CD14-positive monocyte (primary cell): ENCODE data around the gene CADM1. TPM values are rescaled to one million over a fixed set of nuclear protein-coding genes. Genes with fewer than 3 reads are reported as not detected.

ENCODE experiments used
- DNase-seq, 3 donors: peaks; one replicate each; pipeline ENCODE4 v3.0.0-alpha.2; 2011 to 2022
- H2AFZ ChIP-seq: 2 replicates; pipeline ENCODE4 v1.6.0; 2012; ENCODE audit warnings: mild to moderate bottlenecking, low read depth, low read length, inconsistent platforms; ENCODE audit not compliant: insufficient read depth, poor library complexity, severe bottlenecking
- H3K27ac ChIP-seq, 2 donors: 1 replicate in 1 of 2; 2 replicates in 1 of 2; pipeline ENCODE4 v1.5.1; 2012 to 2013; ENCODE audit warnings: low read length in 2 of 2, control low read depth in 1 of 2, inconsistent platforms in 1 of 2, low read depth in 1 of 2, mild to moderate bottlenecking in 1 of 2
- H3K27me3 ChIP-seq, 2 donors: one replicate each; pipeline versions ENCODE4 v1.6.0 to v1.6.1; 2011 to 2013; ENCODE audit warnings: low read length in 2 of 2; ENCODE audit not compliant: control insufficient read depth in 2 of 2, insufficient read depth in 2 of 2
- H3K36me3 ChIP-seq, 2 donors: replicated peaks in 1 of 2; 1 replicate in 1 of 2; 2 replicates in 1 of 2; pipeline versions ENCODE4 v1.5.1 to v1.6.1; 2012 to 2013; ENCODE audit warnings: low read length in 2 of 2, control low read depth in 1 of 2, inconsistent platforms in 1 of 2, mild to moderate bottlenecking in 1 of 2; ENCODE audit not compliant: insufficient read depth in 2 of 2, control insufficient read depth in 1 of 2
- H3K4me1 ChIP-seq, 2 donors: 1 replicate in 1 of 2; 2 replicates in 1 of 2; pipeline versions ENCODE4 v1.5.1 to v1.6.1; 2012 to 2013; ENCODE audit warnings: low read length in 2 of 2, control low read depth in 1 of 2, inconsistent platforms in 1 of 2, mild to moderate bottlenecking in 1 of 2, moderate library complexity in 1 of 2; ENCODE audit not compliant: insufficient read depth in 2 of 2, control insufficient read depth in 1 of 2
- H3K4me2 ChIP-seq: replicated peaks from 2 replicates; pipeline ENCODE3; 2012; ENCODE audit warnings: low read length, moderate library complexity, mild to moderate bottlenecking; ENCODE audit not compliant: poor library complexity, severe bottlenecking; ENCODE audit errors: extremely low read depth
- H3K4me3 ChIP-seq, 3 experiments: fragments of 200-600 bp in 1 of 3; sonication (generic) in 1 of 3; replicated peaks in 1 of 3; 1 replicate in 2 of 3; 2 replicates in 1 of 3; pipeline ENCODE4 v1.5.1; 2011 to 2013; ENCODE audit warnings: low read length in 3 of 3, mild to moderate bottlenecking in 3 of 3, control low read depth in 2 of 3, low read depth in 2 of 3, inconsistent platforms in 1 of 3, moderate library complexity in 1 of 3
- H3K79me2 ChIP-seq: 2 replicates; pipeline ENCODE4 v1.6.0; 2012; ENCODE audit warnings: mild to moderate bottlenecking, control low read depth, inconsistent platforms, low read length, moderate library complexity; ENCODE audit not compliant: insufficient read depth
- H3K9ac ChIP-seq: 2 replicates; pipeline ENCODE4 v1.6.0; 2017; ENCODE audit warnings: low read length, mild to moderate bottlenecking; ENCODE audit not compliant: insufficient read depth, poor library complexity, severe bottlenecking
- H3K9me3 ChIP-seq, 2 donors: replicated peaks in 1 of 2; 1 replicate in 1 of 2; 2 replicates in 1 of 2; pipeline versions ENCODE4 v1.5.1 to v1.6.1; 2012 to 2013; ENCODE audit warnings: low read length in 2 of 2, control low read depth in 1 of 2; ENCODE audit not compliant: control insufficient read depth in 1 of 2, insufficient read depth in 1 of 2
- H4K20me1 ChIP-seq: 2 replicates; pipeline ENCODE4 v1.6.0; 2012; ENCODE audit warnings: mild to moderate bottlenecking, low read length, control low read depth, moderate library complexity; ENCODE audit not compliant: insufficient read depth
- H3K27ac Mint-ChIP-seq, 7 donors: one replicate each; pipeline ENCODE4 v1.8.0; 2020; ENCODE audit warnings: mild to moderate bottlenecking in 7 of 7, mixed read lengths in 7 of 7, moderate library complexity in 6 of 7, inconsistent platforms in 2 of 7
- H3K27me3 Mint-ChIP-seq, 3 donors: one replicate each; pipeline ENCODE4 v1.8.0; 2021 to 2022; ENCODE audit warnings: low read depth in 3 of 3, mild to moderate bottlenecking in 3 of 3, mixed read lengths in 3 of 3, moderate library complexity in 3 of 3, inconsistent platforms in 1 of 3
- H3K36me3 Mint-ChIP-seq, 2 donors: one replicate each; pipeline ENCODE4 v1.8.0; 2020; ENCODE audit warnings: mixed read lengths in 2 of 2, inconsistent platforms in 1 of 2, mild to moderate bottlenecking in 1 of 2
- H3K4me1 Mint-ChIP-seq: one replicate; pipeline ENCODE4 v1.8.0; 2020; ENCODE audit warnings: mild to moderate bottlenecking, mixed read lengths
- H3K4me3 Mint-ChIP-seq, 2 donors: one replicate each; pipeline ENCODE4 v1.8.0; 2020; ENCODE audit warnings: mild to moderate bottlenecking in 2 of 2, mixed read lengths in 2 of 2, moderate library complexity in 1 of 2
- H3K9me3 Mint-ChIP-seq, 7 donors: one replicate each; pipeline ENCODE4 v1.8.0; 2020 to 2022; ENCODE audit warnings: mixed read lengths in 7 of 7, mild to moderate bottlenecking in 6 of 7, moderate library complexity in 6 of 7, inconsistent platforms in 2 of 7
- WGBS: methylation state at CpG from one replicate; pipeline ENCODE4 v1.1.5; 2013; ENCODE audit warnings: missing lambda C conversion rate; ENCODE audit not compliant: insufficient coverage; 5-methylcytosine and 5-hydroxymethylcytosine counted together
- intact Hi-C, 2 donors: fragments of 100-400 bp; cut with micrococcal nuclease; formaldehyde crosslinking; loops; one replicate each; pipeline versions ENCODE4 v1.15.0 to v1.15.1; 2023
- polyA plus RNA-seq, 3 donors: library from polyadenylated mRNA; depleted of rRNA in 1 of 3; unstranded in 2 of 3; stranded (reverse) in 1 of 3; fragments of 300-500 nt in 2 of 3; fragments of >200 nt in 1 of 3; fragmentation: Illumina TruSeq in 2 of 3; gene quantifications; 1 replicate in 2 of 3; 2 replicates in 1 of 3; pipeline ENCODE4 v1.2.3, GENCODE V29; 2012 to 2021
- TF ChIP-seq, protein P1 (sequence below): fragments of 200-600 bp; IDR thresholded peaks from one replicate; pipeline ENCODE4 v1.8.0; 2022; ENCODE audit warnings: antibody characterized with exemption, mild to moderate bottlenecking

CADM1 gene
- polyA plus RNA-seq, 3 donors: not detected

DNA sequence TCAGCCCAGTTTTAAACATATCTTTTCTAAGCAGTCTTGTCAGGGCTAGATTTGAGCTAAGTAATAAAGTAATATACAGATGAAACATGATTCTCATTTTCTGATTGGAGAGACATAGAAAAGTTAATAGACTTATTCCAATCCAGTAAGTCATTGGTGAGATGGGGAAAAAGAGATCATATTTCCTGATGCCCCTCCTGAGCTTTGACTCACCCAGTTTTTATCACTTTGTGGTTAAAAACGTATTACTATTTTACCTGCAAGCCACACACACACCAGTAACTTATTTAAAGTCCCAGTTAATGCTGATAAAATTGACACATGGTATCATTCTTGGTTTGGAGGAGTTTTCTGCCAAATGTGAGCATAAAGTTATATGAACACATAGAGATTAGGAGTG lies 306.8 kb downstream of the CADM1 start:
- H3K9ac ChIP-seq: no peak overlapping the region
- H3K36me3 Mint-ChIP-seq: no peaks in the 10 kb centered on the region
- H3K9me3 Mint-ChIP-seq: peaks cover 0 to 2% (median 0%) of the 10 kb centered on the region in 7 donors
- no peaks in the 10 kb centered on the region for H3K27me3 ChIP-seq
- no peaks in the 10 kb centered on the region for H3K36me3 ChIP-seq
- WGBS: no CpG with 5 or more reads among the region's 1 CpG
- H3K27ac Mint-ChIP-seq: no peak overlapping the region
- H3K4me1 ChIP-seq: no peaks in the 10 kb centered on the region
- no peak overlapping the region for H3K4me3 Mint-ChIP-seq
- H3K79me2 ChIP-seq: no peaks in the 10 kb centered on the region
- TF ChIP-seq, protein P1, sequence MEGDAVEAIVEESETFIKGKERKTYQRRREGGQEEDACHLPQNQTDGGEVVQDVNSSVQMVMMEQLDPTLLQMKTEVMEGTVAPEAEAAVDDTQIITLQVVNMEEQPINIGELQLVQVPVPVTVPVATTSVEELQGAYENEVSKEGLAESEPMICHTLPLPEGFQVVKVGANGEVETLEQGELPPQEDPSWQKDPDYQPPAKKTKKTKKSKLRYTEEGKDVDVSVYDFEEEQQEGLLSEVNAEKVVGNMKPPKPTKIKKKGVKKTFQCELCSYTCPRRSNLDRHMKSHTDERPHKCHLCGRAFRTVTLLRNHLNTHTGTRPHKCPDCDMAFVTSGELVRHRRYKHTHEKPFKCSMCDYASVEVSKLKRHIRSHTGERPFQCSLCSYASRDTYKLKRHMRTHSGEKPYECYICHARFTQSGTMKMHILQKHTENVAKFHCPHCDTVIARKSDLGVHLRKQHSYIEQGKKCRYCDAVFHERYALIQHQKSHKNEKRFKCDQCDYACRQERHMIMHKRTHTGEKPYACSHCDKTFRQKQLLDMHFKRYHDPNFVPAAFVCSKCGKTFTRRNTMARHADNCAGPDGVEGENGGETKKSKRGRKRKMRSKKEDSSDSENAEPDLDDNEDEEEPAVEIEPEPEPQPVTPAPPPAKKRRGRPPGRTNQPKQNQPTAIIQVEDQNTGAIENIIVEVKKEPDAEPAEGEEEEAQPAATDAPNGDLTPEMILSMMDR: no peak
- no peak overlapping the region for H3K4me2 ChIP-seq
- no peaks in the 10 kb centered on the region for H3K4me1 Mint-ChIP-seq
- no peak overlapping the region for H3K27ac ChIP-seq
- peaks cover 1 to 3% (median 2%) of the 10 kb centered on the region in 3 donors for H3K27me3 Mint-ChIP-seq
- H4K20me1 ChIP-seq: no peaks in the 10 kb centered on the region
- intact Hi-C loops: no loop called here
- H2AFZ ChIP-seq: no peak overlapping the region
- H3K4me3 ChIP-seq: no peak overlapping the region
- no peak for DNase-seq
- H3K9me3 ChIP-seq: no peaks in the 10 kb centered on the region

DNA sequence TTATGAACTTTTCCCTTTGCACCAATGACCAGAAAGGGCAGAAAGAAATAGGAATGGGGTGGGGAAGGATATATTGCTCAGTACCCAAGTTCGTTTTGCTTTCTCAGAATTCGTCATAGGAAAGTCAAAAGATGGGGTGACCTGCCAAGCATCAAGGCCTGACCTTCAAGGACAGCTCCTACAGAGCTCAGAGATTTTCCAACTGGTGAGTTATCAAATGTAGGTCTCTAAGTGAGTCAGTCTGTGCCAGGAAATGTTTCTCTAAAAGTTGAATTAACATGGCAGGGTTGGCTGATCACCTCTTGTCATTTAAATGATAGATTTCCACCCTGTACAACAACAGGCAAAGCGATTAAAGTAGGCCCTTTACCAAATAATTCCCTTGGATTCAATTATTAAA lies 307.2 kb downstream of the CADM1 start:
- Histone ChIP-seq H4K20me1 (no peaks in the 10 kb centered on the region), H3K36me3 (no peaks in the 10 kb centered on the region), H3K9ac (no peak overlapping the region), H3K9me3 (no peaks in the 10 kb centered on the region), H3K27ac (no peak overlapping the region), H2AFZ (no peak overlapping the region), H3K4me1 (no peaks in the 10 kb centered on the region), H3K27me3 (no peaks in the 10 kb centered on the region), H3K79me2 (no peaks in the 10 kb centered on the region), H3K4me3 (no peak overlapping the region), H3K4me2 (no peak overlapping the region)
- no peak for DNase-seq
- Mint-ChIP-seq H3K4me1 (no peaks in the 10 kb centered on the region), H3K27ac (no peak overlapping the region), H3K4me3 (no peak overlapping the region), H3K36me3 (no peaks in the 10 kb centered on the region), H3K9me3 (peaks cover 0 to 2% (median 0%) of the 10 kb centered on the region in 7 donors), H3K27me3 (peaks cover 1 to 3% (median 2%) of the 10 kb centered on the region in 3 donors)
- TF ChIP-seq, protein P1: no peak
- intact Hi-C loops: no loop called here
- WGBS: 67% methylated on average over 2 of the region's 3 CpGs
